HepG2 (cell line): Measurements from ENCODE around the gene ZNF75A. TPM values are rescaled to one million over a fixed set of nuclear protein-coding genes. Genes with fewer than 3 reads are reported as not detected.

Source experiments
- ATAC-seq: fragments of 200-7000 bp; cut with Tn5 transposase; 3 replicates; pipeline ENCODE4 v1.9.1; 2020; ENCODE audit warnings: mild to moderate bottlenecking, moderate library complexity
- BruUV-seq: library from RNA; stranded (reverse); fragments of 400-500 nt; replicated peaks from 2 replicates; lab custom pipeline; 2021; lab: Mats Ljungman, UMichigan
- CTCF ChIA-PET: fragments of 300-600 bp; formaldehyde crosslinking; extraction: SDS; loops from one replicate; lab custom pipeline; 2021; ENCODE audit warnings: low total read pairs, inconsistent platforms, low intra/inter-chr PET ratio; lab: Yijun Ruan, JAX
- POLR2A ChIA-PET: fragments of 350-600 bp; sonication (Branson Sonifier 250); formaldehyde crosslinking; loops from one replicate; lab custom pipeline; 2020; ENCODE audit warnings: antibody characterized with exemption, inconsistent platforms; lab: Yijun Ruan, JAX
- DNase-seq: peaks from one replicate; pipeline ENCODE4 v3.0.0-alpha.2; 2015; ENCODE audit warnings: low spot score
- FAIRE-seq: peaks from 3 replicates; lab custom pipeline; 2011; peaks lifted over from hg19 to GRCh38; lab: Jason Lieb, UNC
- H2AFZ ChIP-seq: one replicate; pipeline ENCODE4 v1.6.1; 2011; ENCODE audit warnings: low read length, inconsistent platforms
- H3K27ac ChIP-seq: fragments of 300-600 bp; 3 replicates; pipeline ENCODE4 v1.8.0; 2011; ENCODE audit warnings: mixed run types, mild to moderate bottlenecking, mixed read lengths, low read length, inconsistent platforms; ENCODE audit not compliant: insufficient read depth; ENCODE audit errors: extremely low read length
- H3K27me3 ChIP-seq, 2 experiments: fragments of 200-600 bp in 1 of 2; 2 replicates in 1 of 2; 3 replicates in 1 of 2; pipeline versions ENCODE4 v1.6.0 to v1.8.0; 2011; ENCODE audit warnings: low read length in 2 of 2, mild to moderate bottlenecking in 2 of 2, moderate library complexity in 2 of 2, inconsistent platforms in 1 of 2; ENCODE audit not compliant: insufficient read depth in 2 of 2, control insufficient read depth in 1 of 2
- H3K36me3 ChIP-seq, 2 experiments: fragments of 200-600 bp in 1 of 2; replicated peaks in 1 of 2; 2 replicates in 1 of 2; 3 replicates in 1 of 2; pipeline versions ENCODE4 v1.5.1 to v1.8.0; 2011; ENCODE audit warnings: low read length in 2 of 2, inconsistent platforms in 1 of 2; ENCODE audit not compliant: insufficient read depth in 2 of 2, control insufficient read depth in 1 of 2
- H3K4me1 ChIP-seq: 2 replicates; pipeline ENCODE4 v1.5.1; 2012; ENCODE audit warnings: low read length, inconsistent platforms; ENCODE audit not compliant: insufficient read depth
- H3K4me2 ChIP-seq: 2 replicates; pipeline ENCODE4 v1.6.0; 2011; ENCODE audit warnings: low read depth, low read length, inconsistent platforms
- H3K4me3 ChIP-seq, 3 experiments: fragments of 200-600 bp in 1 of 3; sonication (generic), shearing (Covaris generic) in 1 of 3; replicated peaks in 1 of 3; 2 replicates each; pipeline ENCODE4 v1.5.1; 2011 to 2016; ENCODE audit warnings: low read length in 3 of 3, inconsistent platforms in 2 of 3, low read depth in 2 of 3, mild to moderate bottlenecking in 2 of 3, control low read depth in 1 of 3, mixed read lengths in 1 of 3; ENCODE audit not compliant: insufficient read depth in 1 of 3
- H3K79me2 ChIP-seq: one replicate; pipeline ENCODE4 v1.6.1; 2011; ENCODE audit warnings: low read length, inconsistent platforms; ENCODE audit not compliant: insufficient read depth
- H3K9ac ChIP-seq: 2 replicates; pipeline ENCODE4 v1.6.0; 2011; ENCODE audit warnings: mild to moderate bottlenecking, low read depth, low read length, inconsistent platforms; ENCODE audit not compliant: insufficient read depth
- H3K9me3 ChIP-seq: 2 replicates; pipeline ENCODE4 v1.5.1; 2012; ENCODE audit warnings: mild to moderate bottlenecking, low read length
- H4K20me1 ChIP-seq: 2 replicates; pipeline ENCODE4 v1.6.0; 2011; ENCODE audit warnings: inconsistent platforms, mild to moderate bottlenecking, low read length, moderate library complexity; ENCODE audit not compliant: insufficient read depth
- FOSL2 ChIP-seq: sonication (generic); formaldehyde crosslinking; IDR thresholded peaks from 2 replicates; pipeline ENCODE4 v1.4.0; 2020; ENCODE audit warnings: missing genetic modification reagents
- HOXA5 ChIP-seq: sonication (generic); formaldehyde crosslinking; IDR thresholded peaks from 2 replicates; pipeline ENCODE4 v1.4.0; 2020; ENCODE audit warnings: missing genetic modification reagents
- IRX3 ChIP-seq: sonication (generic); formaldehyde crosslinking; IDR thresholded peaks from 2 replicates; pipeline ENCODE4 v1.8.1; 2023; ENCODE audit warnings: mild to moderate bottlenecking, low read depth, missing genetic modification reagents, borderline replicate concordance
- ISX ChIP-seq: sonication (generic); formaldehyde crosslinking; conservative IDR thresholded peaks from 2 replicates; pipeline ENCODE4 v1.5.0; 2020; ENCODE audit warnings: missing genetic modification reagents
- JUND ChIP-seq: sonication (generic); formaldehyde crosslinking; IDR thresholded peaks from 2 replicates; pipeline ENCODE4 v1.8.0; 2022; ENCODE audit warnings: mild to moderate bottlenecking, missing genetic modification reagents
- KDM3A ChIP-seq: IDR thresholded peaks from 2 replicates; pipeline ENCODE4 v1.6.1; 2018; ENCODE audit warnings: low read depth, missing compliant biosample characterization
- MAFK ChIP-seq, 2 experiments: IDR thresholded peaks in 1 of 2; conservative IDR thresholded peaks in 1 of 2; 2 replicates each; pipeline ENCODE4 v1.6.1; 2011; ENCODE audit warnings: improper control_type of control experiment in 2 of 2, low read length in 2 of 2
- MIER2 ChIP-seq: IDR thresholded peaks from 2 replicates; pipeline ENCODE4 v1.6.1; 2016; ENCODE audit warnings: missing biosample characterization, missing genetic modification reagents
- NFE2 ChIP-seq: sonication (generic); formaldehyde crosslinking; IDR thresholded peaks from 2 replicates; pipeline ENCODE4 v1.4.0; 2020; ENCODE audit warnings: missing genetic modification reagents
- SALL1 ChIP-seq: sonication (generic); formaldehyde crosslinking; IDR thresholded peaks from 2 replicates; pipeline ENCODE4 v1.8.0; 2022; ENCODE audit warnings: mild to moderate bottlenecking, missing genetic modification reagents
- SRY ChIP-seq: sonication (generic); formaldehyde crosslinking; IDR thresholded peaks from 2 replicates; pipeline ENCODE4 v1.8.0; 2022; ENCODE audit warnings: mild to moderate bottlenecking, missing genetic modification reagents
- TAF1 ChIP-seq: sonication (generic); formaldehyde crosslinking; IDR thresholded peaks from 2 replicates; pipeline ENCODE4 v1.4.0; 2020; ENCODE audit warnings: missing genetic modification reagents
- YEATS4 ChIP-seq: sonication (generic); formaldehyde crosslinking; IDR thresholded peaks from 2 replicates; pipeline ENCODE4 v1.4.0; 2020; ENCODE audit warnings: missing genetic modification reagents, borderline replicate concordance
- ZFP36L2 ChIP-seq: sonication (generic); formaldehyde crosslinking; IDR thresholded peaks from 2 replicates; pipeline ENCODE4 v1.4.0; 2020; ENCODE audit warnings: missing genetic modification reagents
- ZFY ChIP-seq: sonication (generic); formaldehyde crosslinking; IDR thresholded peaks from 2 replicates; pipeline ENCODE4 v1.4.0; 2020; ENCODE audit warnings: missing genetic modification reagents
- ZIK1 ChIP-seq: sonication (generic); formaldehyde crosslinking; IDR thresholded peaks from 2 replicates; pipeline ENCODE4 v1.5.0; 2020; ENCODE audit warnings: mild to moderate bottlenecking, low read depth, missing genetic modification reagents, borderline replicate concordance
- ZNF441 ChIP-seq: sonication (generic); formaldehyde crosslinking; IDR thresholded peaks from 2 replicates; pipeline ENCODE4 v1.7.0; 2021; ENCODE audit warnings: missing genetic modification reagents, borderline replicate concordance
- ZNF724P ChIP-seq: sonication (generic); formaldehyde crosslinking; IDR thresholded peaks from 2 replicates; pipeline ENCODE4 v1.8.0; 2022; ENCODE audit warnings: missing genetic modification reagents, borderline replicate concordance
- WGBS: methylation state at CpG from one replicate; pipeline ENCODE4 v1.1.6; 2017; ENCODE audit warnings: low lambda C conversion rate; 5-methylcytosine and 5-hydroxymethylcytosine counted together
- in situ Hi-C: cut with HindIII; loops from 2 replicates; pipeline ENCODE4 v1.10.0; 2017; ENCODE audit warnings: low pct_unique_long_range_greater_than_20kb; ENCODE audit not compliant: extremely low pct_ligation_motif_present
- intact Hi-C: fragments of 100-400 bp; cut with micrococcal nuclease; formaldehyde crosslinking; loops from one replicate; pipeline ENCODE4 v1.10.0; 2022; ENCODE audit not compliant: unreplicated experiment
- polyA plus RNA-seq, 8 experiments: library from polyadenylated mRNA; depleted of rRNA in 3 of 8; stranded (reverse) in 7 of 8; unstranded in 1 of 8; fragments of >200 nt; fragmentation: Illumina TruSeq in 4 of 8; extraction: Trizol in 4 of 8; gene quantifications; 2 replicates each; pipeline versions ENCODE4 v1.2.1 to v1.2.3, GENCODE V29; 2011 to 2016; ENCODE audit warnings: low read depth in 4 of 8, missing spikeins in 1 of 8, mixed read lengths in 1 of 8; ENCODE audit not compliant: insufficient read depth in 1 of 8
- total RNA-seq, 5 experiments: library from RNA; depleted of rRNA; stranded (reverse); fragments of >200 nt; fragmentation: Illumina TruSeq; extraction: Trizol; gene quantifications; 2 replicates each; pipeline ENCODE4 v1.2.3, GENCODE V29; 2016; ENCODE audit warnings: low read depth in 1 of 5
- TF ChIP-seq, protein P1 (sequence below): sonication (generic); formaldehyde crosslinking; IDR thresholded peaks from 2 replicates; pipeline ENCODE4 v1.4.0; 2020; ENCODE audit warnings: missing genetic modification reagents, borderline replicate concordance
- TF ChIP-seq, protein P2 (sequence below): sonication (generic); formaldehyde crosslinking; IDR thresholded peaks from 2 replicates; pipeline ENCODE4 v1.4.0; 2020; ENCODE audit warnings: missing genetic modification reagents, mild to moderate bottlenecking, borderline replicate concordance

ZNF75A gene
- total and polyA plus RNA-seq, 2 of the 13 experiments (the other 11 are each of a cell fraction or from before 2014, with no cell fraction given) = 1.4 to 2.1 TPM

DNA sequence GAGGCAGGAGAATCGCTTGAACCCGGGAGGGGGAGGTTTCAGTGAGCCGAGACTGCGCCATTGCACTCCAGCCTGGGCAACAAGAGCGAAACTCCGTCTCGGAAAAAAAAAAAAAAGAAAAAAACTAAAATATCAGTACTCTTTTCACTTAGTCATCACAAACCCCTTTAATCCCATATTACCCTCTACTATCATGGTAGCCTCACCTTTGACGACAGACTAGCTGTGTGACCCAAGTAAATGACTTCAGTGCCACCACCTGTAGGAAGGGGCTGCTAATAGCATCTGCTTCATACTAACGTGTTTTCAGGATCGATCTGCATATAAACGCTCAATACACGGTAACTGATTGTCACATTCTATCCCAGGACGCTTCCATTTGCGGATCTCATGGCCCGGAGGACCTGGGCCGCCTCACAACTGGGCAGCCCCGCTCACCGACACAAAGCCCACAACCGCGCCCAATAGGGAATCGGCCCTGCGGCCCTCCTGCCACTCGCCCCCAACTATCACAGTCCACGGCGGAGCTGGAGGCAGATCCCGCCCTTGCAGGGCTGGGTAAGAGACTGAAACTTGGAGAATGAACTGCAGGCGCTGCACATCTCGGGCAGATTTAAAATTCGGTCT lies 23.1 kb upstream of the ZNF75A start:
- Histone ChIP-seq H3K27ac (peak overlapping the region; percentile 99), H3K4me2 (peak overlapping the region; percentile 84), H3K4me1 (peaks cover 45% of the 10 kb centered on the region), H4K20me1 (peaks cover 23% of the 10 kb centered on the region), H3K36me3 (peaks cover 7 to 16% of the 10 kb centered on the region in 2 experiments), H3K4me3 (peak overlapping the region; percentile 79 to 100 (median 99)), H3K27me3 (no peaks in the 10 kb centered on the region; a peak in 1 of 5 replicates), H3K9ac (peak overlapping the region; percentile 96), H3K79me2 (peaks cover 38% of the 10 kb centered on the region), H3K9me3 (no peaks in the 10 kb centered on the region), H2AFZ (no peak overlapping the region)
- DNase-seq (peak; percentile 73), ATAC-seq (peak; percentile 77), FAIRE-seq (no peak)
- ChIA-PET CTCF (no interaction called here), POLR2A (interaction anchor here (0.9 to 3.0 kb wide), 21 partner anchors 9 to 372 kb away, joined by 3 to 64 read pairs (median 6); partner anchors contain the start of genes CLUAP1, DNASE1, NAA60 and ZNF174)
- intact Hi-C loops = loop anchor here (1.0 to 2.0 kb wide), 3 partner anchors 17 to 119 kb away; partner anchors contain the start of genes ZNF174 and ZSCAN32
- BruUV-seq = no TSS peak
- whole genome bisulfite sequencing = 32% methylated on average over 17 of the region's 29 CpGs
- in situ Hi-C loops = no loop called here
- no peak for TF ChIP-seq NFE2 (CRISPR knock-in tag)
- TF ChIP-seq MIER2 (CRISPR knock-in tag) = no peak
- no peak; the same call in 1 of the 2 replicates for TF ChIP-seq SRY (CRISPR knock-in tag)
- TF ChIP-seq ZNF724P (CRISPR knock-in tag) = no peak
- TF ChIP-seq FOSL2 (CRISPR knock-in tag) = no peak; the same call in 1 of the 2 replicates
- no peak for TF ChIP-seq YEATS4
- TF ChIP-seq ISX (CRISPR knock-in tag) = peak; percentile 3; the same call in 1 of the 2 replicates
- TF ChIP-seq ZIK1 = 0 out of 2 replicates have a peak, but pooled peaks have one; percentile 6
- no peak; the same call in 1 of the 2 replicates for TF ChIP-seq ZNF441 (CRISPR knock-in tag)
- TF ChIP-seq HOXA5 (CRISPR knock-in tag) = 0 out of 2 replicates have a peak, but pooled peaks have one; percentile 26
- TF ChIP-seq, protein P1, sequence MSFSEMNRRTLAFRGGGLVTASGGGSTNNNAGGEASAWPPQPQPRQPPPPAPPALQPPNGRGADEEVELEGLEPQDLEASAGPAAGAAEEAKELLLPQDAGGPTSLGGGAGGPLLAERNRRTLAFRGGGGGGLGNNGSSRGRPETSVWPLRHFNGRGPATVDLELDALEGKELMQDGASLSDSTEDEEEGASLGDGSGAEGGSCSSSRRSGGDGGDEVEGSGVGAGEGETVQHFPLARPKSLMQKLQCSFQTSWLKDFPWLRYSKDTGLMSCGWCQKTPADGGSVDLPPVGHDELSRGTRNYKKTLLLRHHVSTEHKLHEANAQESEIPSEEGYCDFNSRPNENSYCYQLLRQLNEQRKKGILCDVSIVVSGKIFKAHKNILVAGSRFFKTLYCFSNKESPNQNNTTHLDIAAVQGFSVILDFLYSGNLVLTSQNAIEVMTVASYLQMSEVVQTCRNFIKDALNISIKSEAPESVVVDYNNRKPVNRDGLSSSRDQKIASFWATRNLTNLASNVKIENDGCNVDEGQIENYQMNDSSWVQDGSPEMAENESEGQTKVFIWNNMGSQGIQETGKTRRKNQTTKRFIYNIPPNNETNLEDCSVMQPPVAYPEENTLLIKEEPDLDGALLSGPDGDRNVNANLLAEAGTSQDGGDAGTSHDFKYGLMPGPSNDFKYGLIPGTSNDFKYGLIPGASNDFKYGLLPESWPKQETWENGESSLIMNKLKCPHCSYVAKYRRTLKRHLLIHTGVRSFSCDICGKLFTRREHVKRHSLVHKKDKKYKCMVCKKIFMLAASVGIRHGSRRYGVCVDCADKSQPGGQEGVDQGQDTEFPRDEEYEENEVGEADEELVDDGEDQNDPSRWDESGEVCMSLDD (CRISPR knock-in tag) = no peak
- no peak for TF ChIP-seq ZFP36L2 (CRISPR knock-in tag)
- TF ChIP-seq ZFY (CRISPR knock-in tag) = peak; percentile 80
- TF ChIP-seq IRX3 = no peak
- TF ChIP-seq SALL1 (CRISPR knock-in tag) = no peak
- TF ChIP-seq, protein P2, sequence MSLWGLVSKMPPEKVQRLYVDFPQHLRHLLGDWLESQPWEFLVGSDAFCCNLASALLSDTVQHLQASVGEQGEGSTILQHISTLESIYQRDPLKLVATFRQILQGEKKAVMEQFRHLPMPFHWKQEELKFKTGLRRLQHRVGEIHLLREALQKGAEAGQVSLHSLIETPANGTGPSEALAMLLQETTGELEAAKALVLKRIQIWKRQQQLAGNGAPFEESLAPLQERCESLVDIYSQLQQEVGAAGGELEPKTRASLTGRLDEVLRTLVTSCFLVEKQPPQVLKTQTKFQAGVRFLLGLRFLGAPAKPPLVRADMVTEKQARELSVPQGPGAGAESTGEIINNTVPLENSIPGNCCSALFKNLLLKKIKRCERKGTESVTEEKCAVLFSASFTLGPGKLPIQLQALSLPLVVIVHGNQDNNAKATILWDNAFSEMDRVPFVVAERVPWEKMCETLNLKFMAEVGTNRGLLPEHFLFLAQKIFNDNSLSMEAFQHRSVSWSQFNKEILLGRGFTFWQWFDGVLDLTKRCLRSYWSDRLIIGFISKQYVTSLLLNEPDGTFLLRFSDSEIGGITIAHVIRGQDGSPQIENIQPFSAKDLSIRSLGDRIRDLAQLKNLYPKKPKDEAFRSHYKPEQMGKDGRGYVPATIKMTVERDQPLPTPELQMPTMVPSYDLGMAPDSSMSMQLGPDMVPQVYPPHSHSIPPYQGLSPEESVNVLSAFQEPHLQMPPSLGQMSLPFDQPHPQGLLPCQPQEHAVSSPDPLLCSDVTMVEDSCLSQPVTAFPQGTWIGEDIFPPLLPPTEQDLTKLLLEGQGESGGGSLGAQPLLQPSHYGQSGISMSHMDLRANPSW = no peak
- no peak for TF ChIP-seq JUND (CRISPR knock-in tag)
- TF ChIP-seq KDM3A (CRISPR knock-in tag) = no peak
- TF ChIP-seq TAF1 (CRISPR knock-in tag) = no peak
- peak; percentile 27 to 29; a peak in 3 of 4 replicates for TF ChIP-seq MAFK (conservative IDR thresholded peaks at IDR 0.05 in 1 of 2, IDR thresholded peaks at IDR 0.05 in 1 of 2; ENCODE audit: low read length in 2 of 2)
